NCI-H1048 (cell line): ENCODE measurements around the gene KIF26B.

ENCODE experiments used
- DNase-seq: peaks from one replicate; lab custom pipeline; 2025; lab: John Stamatoyannopoulos, UW

KIF26B gene

GRCh38 chr1:245465666-245466065 lies 310.9 kb downstream of the KIF26B start:
- no peak for DNase-seq

GRCh38 chr1:245466261-245466660 lies 311.5 kb downstream of the KIF26B start:
- DNase-seq, result no peak

GRCh38 chr1:245467804-245468203 lies 313.0 kb downstream of the KIF26B start:
- DNase-seq, result no peak

- no peak for DNase-seq
Observed at GRCh38 chr1:245469006-245469405, 314.2 kb downstream of the KIF26B start.

- DNase-seq, result no peak
Observed at GRCh38 chr1:245469734-245470133, 314.9 kb downstream of the KIF26B start.

- DNase-seq, result no peak
Observed at GRCh38 chr1:245475126-245475525, 320.3 kb downstream of the KIF26B start.

GRCh38 chr1:245475961-245476516 lies 321.3 kb downstream of the KIF26B start:
- no peak for DNase-seq

GRCh38 chr1:245477941-245478340 lies 323.2 kb downstream of the KIF26B start:
- DNase-seq, result no peak

GRCh38 chr1:245480393-245481120 lies 325.8 kb downstream of the KIF26B start:
- DNase-seq, result no peak

- no peak for DNase-seq
Observed at GRCh38 chr1:245481261-245481660, 326.5 kb downstream of the KIF26B start.

GRCh38 chr1:245483247-245483646 lies 328.5 kb downstream of the KIF26B start:
- DNase-seq, result no peak

- DNase-seq, result no peak
Observed at GRCh38 chr1:245484176-245484575, 329.4 kb downstream of the KIF26B start.

- DNase-seq, result no peak
Observed at GRCh38 chr1:245485996-245486395, 331.2 kb downstream of the KIF26B start.

- DNase-seq, result no peak
Observed at GRCh38 chr1:245486775-245487470, 332.1 kb downstream of the KIF26B start.

- peak; percentile 67 for DNase-seq
Observed at GRCh38 chr1:245488346-245489129, 333.8 kb downstream of the KIF26B start.

GRCh38 chr1:245489838-245490237 lies 335.1 kb downstream of the KIF26B start:
- DNase-seq, result no peak

GRCh38 chr1:245493029-245493428 lies 338.2 kb downstream of the KIF26B start:
- peak; percentile 34 for DNase-seq

- no peak for DNase-seq
Observed at GRCh38 chr1:245495681-245496080, 340.9 kb downstream of the KIF26B start.

GRCh38 chr1:245500546-245500945 lies 345.8 kb downstream of the KIF26B start:
- no peak for DNase-seq

- DNase-seq, result no peak
Observed at GRCh38 chr1:245501633-245502032, 346.8 kb downstream of the KIF26B start.

GRCh38 chr1:245503548-245503947 lies 348.8 kb downstream of the KIF26B start:
- no peak for DNase-seq

GRCh38 chr1:245510144-245510543 lies 355.4 kb downstream of the KIF26B start:
- no peak for DNase-seq
